ENCODE data around the gene MSRB3.
"Not testable (repeated sequence)": the region's sequence is repeated elsewhere in the genome, so short reads cannot be mapped to it uniquely, and the experiment has no call there.

The MSRB3 gene

DNA sequence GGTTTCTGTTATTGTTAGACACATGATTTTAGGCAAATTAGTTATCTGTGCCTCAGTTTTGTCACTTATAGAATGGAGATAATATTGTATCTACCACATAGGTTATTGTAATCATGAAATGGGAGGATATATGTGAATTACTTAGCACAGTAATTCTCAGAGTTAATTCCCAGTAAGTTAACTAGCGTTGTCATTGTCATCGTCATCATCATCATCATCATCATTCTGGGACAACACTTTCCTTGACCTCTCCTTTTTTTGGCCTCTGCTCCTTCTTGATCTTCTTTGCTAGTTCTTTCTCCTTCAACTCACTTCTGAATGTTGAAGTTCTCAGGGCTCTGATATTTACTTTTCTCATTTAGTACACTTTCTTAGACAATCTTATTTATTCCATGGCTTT, 13.8 kb downstream of the MSRB3 start:
- DNase-seq (ENCODE audit: low spot score): no peak

DNA sequence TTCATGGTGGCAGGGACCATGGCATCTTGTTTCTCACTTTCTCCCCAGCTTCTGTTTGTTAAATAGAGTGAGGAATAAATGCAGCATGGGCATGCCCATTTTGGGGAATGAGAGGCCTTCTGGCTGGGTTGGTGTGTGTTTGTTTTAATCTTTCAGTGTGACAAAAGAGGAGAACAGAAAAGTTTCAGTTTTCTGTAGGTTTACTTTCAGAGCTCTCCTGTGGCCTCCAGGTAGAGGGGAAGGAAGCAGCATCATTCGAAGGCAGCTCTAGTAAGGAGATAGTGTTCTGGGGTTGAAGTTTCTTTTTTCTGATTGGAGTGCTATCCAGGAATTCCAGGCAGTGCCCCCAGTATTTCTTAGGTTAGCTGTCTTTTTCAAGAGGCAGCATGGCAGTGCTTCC, 15.3 kb downstream of the MSRB3 start:
- no peak for DNase-seq (ENCODE audit: low spot score)

DNA sequence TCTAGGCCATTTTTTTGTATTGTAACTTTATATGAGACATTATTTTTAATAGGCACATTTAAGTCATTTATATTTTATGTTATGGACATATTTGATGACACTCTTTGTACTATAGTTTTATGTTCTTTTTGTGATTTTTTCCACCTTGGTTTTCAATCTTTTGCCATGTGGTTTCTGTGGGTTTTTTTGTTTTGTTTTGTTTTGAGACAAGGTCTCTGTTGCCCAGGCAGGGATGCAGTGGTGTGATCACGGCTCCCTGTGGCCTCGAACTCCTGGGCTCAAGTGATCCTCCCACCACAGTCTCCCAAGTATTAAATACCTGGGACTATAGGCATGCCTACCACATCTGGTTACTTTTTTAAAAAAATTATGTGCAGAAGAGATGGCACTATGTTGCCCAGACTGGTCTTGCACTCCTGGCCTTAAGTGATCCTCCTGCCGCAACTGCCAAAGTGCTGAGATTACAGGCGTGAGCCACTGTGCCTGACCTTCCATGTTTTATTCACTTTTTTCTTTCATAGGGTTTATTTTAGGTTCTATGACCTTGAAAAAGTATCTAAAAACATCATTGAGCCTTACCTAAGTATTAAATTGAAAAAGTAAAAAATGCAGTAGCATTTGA, 16.3 kb downstream of the MSRB3 start:
- DNase-seq (ENCODE audit: low spot score): no peak

- no peak for DNase-seq (ENCODE audit: low spot score)
These were observed 18.2 kb downstream of the MSRB3 start for GRCh38 chr12:65296508-65297265.

GRCh38 chr12:65300097-65300496, 21.6 kb downstream of the MSRB3 start:
- DNase-seq (ENCODE audit: low spot score): no peak

GRCh38 chr12:65300679-65301349, 22.3 kb downstream of the MSRB3 start:
- DNase-seq (ENCODE audit: low spot score): no peak

DNA sequence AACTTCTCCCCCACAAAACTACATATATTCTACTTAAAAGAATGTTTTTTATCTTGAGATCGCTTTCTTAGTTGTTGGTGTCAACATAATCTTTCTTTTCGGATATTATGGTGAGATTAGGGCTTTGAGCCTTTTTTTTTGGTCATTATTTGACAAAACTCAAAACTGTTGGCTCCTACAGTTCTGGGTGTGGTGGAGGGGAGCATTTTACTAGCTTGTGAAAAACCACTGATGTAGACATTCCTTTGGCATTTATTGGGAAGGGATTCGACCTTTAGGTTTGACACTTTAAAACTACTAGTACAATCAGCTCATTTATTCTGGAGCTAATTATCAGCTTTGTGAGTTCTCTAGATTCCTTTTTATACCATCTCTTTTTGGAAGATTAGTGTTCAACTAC, 24.4 kb downstream of the MSRB3 start:
- no peak for DNase-seq (ENCODE audit: low spot score)

DNA sequence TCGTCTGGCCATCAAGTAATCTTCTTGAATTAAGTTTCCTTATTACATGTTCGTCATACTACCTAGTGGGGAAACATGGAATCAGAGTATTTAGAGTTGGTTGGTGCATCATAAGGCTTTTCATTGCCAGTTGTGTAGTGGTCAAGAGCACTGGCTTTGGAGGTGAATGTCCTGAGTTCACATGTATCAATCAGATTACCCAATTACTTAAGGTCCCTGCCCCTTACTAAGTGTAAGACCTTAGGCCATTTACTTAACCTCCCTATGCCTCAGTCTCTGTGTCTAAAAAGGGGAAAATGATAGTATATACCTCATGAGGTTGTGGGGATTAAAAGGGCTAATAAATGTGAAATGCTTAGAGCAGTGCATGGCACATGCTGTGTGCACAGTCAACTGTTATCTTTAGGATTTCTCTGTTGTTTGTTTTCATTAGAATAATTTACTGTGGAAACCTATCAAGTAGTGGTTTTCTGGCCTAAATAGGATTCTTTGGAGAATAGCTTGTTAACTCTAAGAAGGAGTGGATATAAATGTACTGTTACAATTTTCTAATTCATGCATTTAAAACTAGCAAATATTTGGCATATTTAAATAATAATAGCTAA, 27.0 kb downstream of the MSRB3 start:
- no peak for DNase-seq (ENCODE audit: low spot score)

GRCh38 chr12:65306366-65307168, 28.1 kb downstream of the MSRB3 start:
- DNase-seq (ENCODE audit: low spot score): no peak

DNA sequence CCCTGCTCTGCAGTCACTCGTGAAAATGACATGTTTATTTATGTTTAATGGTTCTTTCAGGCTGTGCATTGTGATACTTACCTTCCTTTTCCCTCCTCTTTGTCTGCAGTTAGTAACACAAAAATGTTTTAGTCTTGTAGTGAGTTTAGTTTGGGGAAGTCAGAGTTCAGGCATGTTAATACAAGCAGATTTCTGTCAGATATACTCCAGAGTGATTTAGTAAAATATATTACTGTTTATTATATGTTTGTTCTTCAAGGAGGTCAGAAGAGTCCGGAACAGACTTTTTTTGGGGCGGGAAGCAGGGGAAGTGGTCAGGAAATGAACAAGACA, 28.7 kb downstream of the MSRB3 start:
- no peak for DNase-seq (ENCODE audit: low spot score)

GRCh38 chr12:65308006-65308405, 29.5 kb downstream of the MSRB3 start:
- DNase-seq (ENCODE audit: low spot score): no peak

- no peak for DNase-seq (ENCODE audit: low spot score)
These were observed 30.2 kb downstream of the MSRB3 start for GRCh38 chr12:65308601-65309071.

DNA sequence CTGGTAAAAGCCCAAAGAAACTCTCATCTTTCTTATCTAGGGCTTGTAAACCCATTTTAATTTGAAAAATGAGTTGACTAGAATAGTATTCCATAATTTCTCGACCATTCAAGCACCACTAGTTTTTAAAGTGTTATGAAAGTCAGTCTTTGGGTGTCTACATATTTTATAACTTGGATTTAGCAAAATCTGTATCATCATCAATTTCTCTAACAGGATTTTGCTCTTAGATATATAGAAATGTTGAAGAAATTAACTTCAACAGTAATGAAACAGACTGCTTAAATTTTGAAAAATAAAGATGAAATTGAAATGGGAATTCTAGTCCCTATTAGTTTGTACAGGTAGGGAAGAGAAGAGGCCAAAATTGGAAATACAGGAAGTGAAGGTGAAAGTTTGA, 32.8 kb downstream of the MSRB3 start:
- no peak for DNase-seq (ENCODE audit: low spot score)

GRCh38 chr12:65313719-65314317, 35.3 kb downstream of the MSRB3 start:
- no peak for DNase-seq (ENCODE audit: low spot score)

GRCh38 chr12:65315238-65315637, 36.8 kb downstream of the MSRB3 start:
- DNase-seq (ENCODE audit: low spot score): not testable (repeated sequence)

DNA sequence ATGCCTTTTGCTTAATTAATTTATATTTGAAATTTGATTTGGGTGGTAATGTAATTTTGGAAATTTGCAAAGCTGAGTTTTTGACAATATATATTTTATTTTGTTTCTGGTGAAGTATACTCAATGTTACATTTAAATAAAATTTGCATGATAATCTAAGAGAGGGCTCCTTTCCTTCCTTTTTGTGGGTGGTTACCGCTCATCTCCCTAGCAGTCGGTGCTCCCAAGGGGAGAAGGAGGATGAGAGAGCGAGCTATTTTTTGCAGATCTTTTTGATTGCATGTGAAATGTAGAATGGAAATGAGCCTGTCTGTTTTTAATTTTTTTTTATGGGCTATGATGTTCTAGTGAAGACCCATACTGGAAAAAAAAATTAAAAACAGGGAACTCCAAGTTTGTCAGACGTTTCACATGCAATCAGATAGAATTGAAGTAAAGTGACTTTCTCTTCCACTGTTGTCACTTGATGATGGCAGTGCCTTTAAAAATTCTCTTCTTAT, 39.8 kb downstream of the MSRB3 start:
- no peak for DNase-seq (ENCODE audit: low spot score)

DNA sequence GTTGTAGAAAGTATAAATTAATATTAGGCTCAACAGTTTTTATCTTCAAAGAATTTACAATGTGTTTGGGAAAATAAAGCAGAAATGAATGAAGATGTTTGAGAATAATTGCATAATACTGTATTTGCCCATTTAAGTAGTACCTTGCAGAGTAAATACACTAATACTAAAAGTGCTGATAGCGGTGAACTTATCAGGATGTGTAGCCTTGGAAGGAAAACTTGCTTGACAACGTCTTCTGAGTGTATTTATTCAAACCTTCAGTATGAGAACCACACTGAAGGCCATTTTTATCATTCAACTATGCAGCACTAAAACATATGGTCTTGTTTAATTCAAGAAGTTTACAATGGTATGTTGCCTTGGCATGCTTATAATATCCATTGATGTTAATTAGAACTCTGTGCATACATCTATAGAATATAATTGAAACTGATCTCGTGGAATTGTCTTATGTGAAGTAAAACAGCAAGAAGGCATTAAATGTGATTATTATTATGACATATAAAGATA, 41.3 kb downstream of the MSRB3 start:
- DNase-seq (ENCODE audit: low spot score): no peak

DNA sequence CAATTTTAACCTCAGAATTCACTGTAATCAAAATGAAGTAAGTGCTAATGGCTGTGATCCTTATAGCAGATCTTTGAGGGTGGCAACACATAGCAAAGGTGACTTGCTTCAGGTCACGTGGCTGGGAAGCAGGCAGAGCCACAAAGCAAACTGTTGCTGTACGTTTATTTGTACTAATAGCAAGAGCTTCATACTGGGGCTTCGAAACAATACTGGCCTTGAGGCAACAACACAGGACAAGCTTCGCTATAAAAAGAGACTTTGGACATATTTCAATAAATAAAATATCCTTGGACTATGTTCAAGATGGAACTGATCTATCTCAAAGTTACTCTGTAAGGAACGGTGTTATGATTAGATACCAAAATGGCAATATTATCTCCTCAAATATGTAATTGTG, 44.6 kb downstream of the MSRB3 start:
- no peak for DNase-seq (ENCODE audit: low spot score)

GRCh38 chr12:65324056-65324455, 45.6 kb downstream of the MSRB3 start:
- no peak for DNase-seq (ENCODE audit: low spot score)

- no peak for DNase-seq (ENCODE audit: low spot score)
These were observed 46.1 kb downstream of the MSRB3 start for GRCh38 chr12:65324551-65324950.

DNA sequence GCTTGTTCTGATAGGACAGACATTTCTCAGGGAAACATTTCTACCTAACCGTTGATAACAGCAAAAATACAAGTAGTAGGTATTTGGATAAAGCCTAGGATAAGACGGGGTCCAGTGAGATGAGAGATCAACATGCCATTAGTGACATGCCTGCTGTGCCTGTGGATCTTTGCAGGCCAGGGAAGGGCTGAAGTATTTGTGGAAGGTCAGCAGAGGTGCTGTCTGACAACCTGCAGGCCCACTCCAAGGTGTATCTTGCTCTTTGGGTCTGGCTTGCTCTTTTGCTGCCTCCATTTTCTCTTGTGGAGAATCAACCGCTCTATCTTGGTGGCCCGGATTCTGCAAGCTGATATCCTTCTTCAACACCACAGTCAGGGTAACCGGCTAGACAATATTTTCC, 46.7 kb downstream of the MSRB3 start:
- no peak for DNase-seq (ENCODE audit: low spot score)

Data from CD4-positive, alpha-beta T cell treated with Interleukin-6 at 100 ng/mL for 8 hours (primary cell).